Mucosa of descending colon (tissue), 3 donors: ENCODE data around the gene KCNH5. TPM values are rescaled to one million over a fixed set of nuclear protein-coding genes. Genes with fewer than 3 reads are reported as not detected.
"Not testable (repeated sequence)": the region's sequence is repeated elsewhere in the genome, so short reads cannot be mapped to it uniquely, and the experiment has no call there.

Experiments used
- ATAC-seq: fragments of 200-7000 bp; cut with Tn5 transposase; one replicate; pipeline ENCODE4 v1.9.1; 2020; ENCODE audit warnings: mild to moderate bottlenecking, moderate library complexity
- DNase-seq, 3 donors: peaks; one replicate each; pipeline ENCODE4 v3.0.0-alpha.2; 2020
- H3K36me3 ChIP-seq: fragments of 200-600 bp; one replicate; pipeline ENCODE4 v1.8.0; 2021; ENCODE audit warnings: low read depth, mild to moderate bottlenecking
- H3K4me1 ChIP-seq: fragments of 200-600 bp; one replicate; pipeline ENCODE4 v1.8.0; 2021; ENCODE audit warnings: low read depth, mild to moderate bottlenecking
- H3K4me3 ChIP-seq: fragments of 200-600 bp; one replicate; pipeline ENCODE4 v1.8.0; 2021; ENCODE audit warnings: mild to moderate bottlenecking
- H3K9me3 ChIP-seq: fragments of 200-600 bp; one replicate; pipeline ENCODE4 v1.8.0; 2021; ENCODE audit warnings: mild to moderate bottlenecking
- intact Hi-C, 2 donors: fragments of 100-400 bp; cut with DNase I in 1 of 2; cut with micrococcal nuclease in 1 of 2; formaldehyde crosslinking; loops; one replicate each; pipeline versions ENCODE4 v1.11.0 to v1.11.1; 2022; cut with DNase I, micrococcal nuclease
- total RNA-seq, 3 donors: library from RNA; stranded (reverse); fragmentation: NEBNext Ultra II Directional in 2 of 3; extraction: Animal tissue kit (Norgen Biotek cat#: 25700) in 2 of 3; gene quantifications; one replicate each; pipeline versions ENCODE4 v1.2.1 to v1.2.4, GENCODE V29; 2021 to 2023
- TF ChIP-seq, protein P1 (sequence below): fragments of 200-600 bp; IDR thresholded peaks from one replicate; pipeline ENCODE4 v1.8.0; 2022; ENCODE audit warnings: antibody characterized with exemption, mild to moderate bottlenecking
- donor health status: DM: no; HTN: no; CAD: no; lungs with moderate emphysema.
- donor health status: DM: no; HTN: no; CAD: no.
- donor health status: DM: no; HTN: yes; CAD: no.

KCNH5 gene
- total RNA-seq, 3 donors from 2014 or later = 0.28 TPM; not detected in 2

DNA sequence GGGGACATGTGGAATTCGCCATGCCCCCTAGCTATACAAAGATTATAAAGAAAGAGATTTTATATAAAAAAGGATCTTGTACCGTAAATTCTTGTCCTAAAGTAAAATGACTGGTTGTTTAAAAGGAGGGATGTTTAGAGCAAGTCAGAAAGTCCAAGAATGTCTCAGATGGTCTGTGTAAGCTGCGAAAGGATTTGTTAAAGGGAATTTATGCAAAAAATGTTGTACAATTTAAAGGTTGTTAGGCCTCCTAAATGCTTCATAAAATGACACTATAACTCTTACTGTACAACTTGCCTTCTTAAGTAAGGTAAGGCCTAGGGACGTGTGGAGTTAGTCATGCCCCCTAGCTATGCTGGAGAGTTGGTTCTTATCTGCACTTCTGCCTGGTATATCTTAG, 237.6 kb downstream of the KCNH5 start:
- DNase-seq (no peak), ATAC-seq (no peak)
- Histone ChIP-seq H3K4me3 (no peak overlapping the region), H3K9me3 (peaks cover 27% of the 10 kb centered on the region), H3K36me3 (no peaks in the 10 kb centered on the region), H3K4me1 (no peaks in the 10 kb centered on the region)
- TF ChIP-seq, protein P1, sequence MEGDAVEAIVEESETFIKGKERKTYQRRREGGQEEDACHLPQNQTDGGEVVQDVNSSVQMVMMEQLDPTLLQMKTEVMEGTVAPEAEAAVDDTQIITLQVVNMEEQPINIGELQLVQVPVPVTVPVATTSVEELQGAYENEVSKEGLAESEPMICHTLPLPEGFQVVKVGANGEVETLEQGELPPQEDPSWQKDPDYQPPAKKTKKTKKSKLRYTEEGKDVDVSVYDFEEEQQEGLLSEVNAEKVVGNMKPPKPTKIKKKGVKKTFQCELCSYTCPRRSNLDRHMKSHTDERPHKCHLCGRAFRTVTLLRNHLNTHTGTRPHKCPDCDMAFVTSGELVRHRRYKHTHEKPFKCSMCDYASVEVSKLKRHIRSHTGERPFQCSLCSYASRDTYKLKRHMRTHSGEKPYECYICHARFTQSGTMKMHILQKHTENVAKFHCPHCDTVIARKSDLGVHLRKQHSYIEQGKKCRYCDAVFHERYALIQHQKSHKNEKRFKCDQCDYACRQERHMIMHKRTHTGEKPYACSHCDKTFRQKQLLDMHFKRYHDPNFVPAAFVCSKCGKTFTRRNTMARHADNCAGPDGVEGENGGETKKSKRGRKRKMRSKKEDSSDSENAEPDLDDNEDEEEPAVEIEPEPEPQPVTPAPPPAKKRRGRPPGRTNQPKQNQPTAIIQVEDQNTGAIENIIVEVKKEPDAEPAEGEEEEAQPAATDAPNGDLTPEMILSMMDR = no peak
- intact Hi-C loops = no loop called here

DNA sequence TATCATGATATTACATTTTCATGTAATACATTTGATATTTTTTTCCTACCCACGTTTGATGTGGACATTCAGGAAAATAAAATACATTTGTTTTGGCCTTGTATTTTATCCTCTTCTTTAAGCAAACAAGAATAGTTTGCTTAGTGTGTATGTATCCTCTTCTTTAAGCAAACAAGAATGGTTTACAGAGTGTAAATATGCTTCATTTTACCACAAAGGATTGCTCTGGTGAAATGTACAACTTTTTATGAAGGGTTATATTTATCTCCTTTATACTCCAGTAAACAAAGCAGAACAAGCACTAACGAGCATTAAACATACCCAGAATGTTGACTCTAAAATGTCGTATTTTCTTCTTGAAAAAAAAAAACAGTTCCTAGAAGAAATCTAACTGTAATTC, 244.7 kb downstream of the KCNH5 start:
- TF ChIP-seq, protein P1 = no peak
- Histone ChIP-seq H3K4me1 (no peaks in the 10 kb centered on the region), H3K4me3 (no peak overlapping the region), H3K36me3 (no peaks in the 10 kb centered on the region), H3K9me3 (peaks cover 14% of the 10 kb centered on the region)
- DNase-seq (no peak), ATAC-seq (no peak)
- intact Hi-C loops = no loop called here

DNA sequence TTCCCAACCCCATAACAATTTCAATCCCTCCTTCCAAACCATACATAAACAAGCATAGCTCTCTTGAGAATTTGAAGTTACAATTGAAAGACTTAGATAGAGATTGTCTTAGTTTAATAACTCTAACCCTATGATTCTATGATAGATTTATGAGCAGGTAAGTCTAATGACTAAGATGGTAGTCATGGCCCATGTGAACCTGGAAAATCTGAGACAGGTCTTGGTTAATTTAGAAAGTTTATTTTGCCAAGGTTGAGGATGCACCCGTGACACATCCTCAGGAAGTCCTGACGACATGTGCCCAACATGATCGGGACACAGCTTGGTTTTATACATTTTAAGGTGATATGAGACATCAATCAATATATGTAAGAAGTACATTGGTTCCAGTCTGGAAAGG, 248.8 kb downstream of the KCNH5 start:
- DNase-seq (no peak), ATAC-seq (no peak)
- Histone ChIP-seq H3K4me1 (no peaks in the 10 kb centered on the region), H3K4me3 (no peak overlapping the region), H3K9me3 (peaks cover 9% of the 10 kb centered on the region), H3K36me3 (no peaks in the 10 kb centered on the region)
- TF ChIP-seq, protein P1 = no peak
- intact Hi-C loops = no loop called here

DNA sequence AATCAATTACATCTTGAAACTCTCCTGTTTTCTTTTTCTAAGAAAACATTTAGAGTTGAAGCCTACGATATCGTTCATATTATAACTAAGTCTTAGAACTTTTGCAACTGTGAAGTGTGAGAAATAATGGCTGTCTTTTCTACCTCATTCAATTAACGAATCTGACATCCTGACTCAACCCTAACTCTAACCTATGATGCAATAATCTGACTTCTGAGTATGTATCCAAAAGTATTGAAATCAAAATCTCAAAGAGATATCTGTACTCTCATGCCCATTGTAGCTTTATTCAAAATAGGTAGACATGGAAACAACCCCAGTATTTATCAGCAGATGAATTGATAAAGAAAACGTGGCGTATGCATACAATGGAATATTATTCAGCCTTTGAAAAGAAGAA, 252.7 kb downstream of the KCNH5 start:
- no peak for DNase-seq
- no peaks in the 10 kb centered on the region for H3K4me1 ChIP-seq
- ATAC-seq = no peak

DNA sequence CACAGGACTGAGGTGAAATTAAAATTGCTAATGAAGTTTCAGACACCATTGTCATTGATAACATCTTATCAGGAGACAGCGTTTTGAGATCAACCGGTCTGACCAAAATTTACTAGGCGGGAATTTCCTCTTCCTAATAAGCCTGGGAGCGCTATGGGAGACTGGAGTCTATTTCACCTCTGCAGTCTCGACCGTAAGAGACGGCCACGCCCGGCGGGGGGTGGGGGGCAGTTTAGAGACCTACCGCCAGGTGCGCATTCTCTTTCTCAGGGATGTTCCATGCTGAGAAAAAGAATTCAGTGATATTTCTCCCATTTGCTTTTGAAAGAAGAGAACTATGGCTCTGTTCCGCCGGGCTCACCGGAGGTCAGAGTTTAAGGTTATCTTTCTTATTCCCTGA, 263.9 kb downstream of the KCNH5 start:
- H3K36me3 ChIP-seq, DNase-seq, intact Hi-C loops, H3K4me1 ChIP-seq, ATAC-seq, H3K4me3 ChIP-seq: not testable (repeated sequence)
- H3K9me3 ChIP-seq = peaks cover 28% of the 10 kb centered on the region

More for the DNA sequence above, 252.7 kb downstream of the KCNH5 start:
- Histone ChIP-seq H3K36me3 (no peaks in the 10 kb centered on the region), H3K9me3 (peaks cover 31% of the 10 kb centered on the region), H3K4me3 (no peak overlapping the region)
- intact Hi-C loops = no loop called here
- TF ChIP-seq, protein P1 = no peak

DNA sequence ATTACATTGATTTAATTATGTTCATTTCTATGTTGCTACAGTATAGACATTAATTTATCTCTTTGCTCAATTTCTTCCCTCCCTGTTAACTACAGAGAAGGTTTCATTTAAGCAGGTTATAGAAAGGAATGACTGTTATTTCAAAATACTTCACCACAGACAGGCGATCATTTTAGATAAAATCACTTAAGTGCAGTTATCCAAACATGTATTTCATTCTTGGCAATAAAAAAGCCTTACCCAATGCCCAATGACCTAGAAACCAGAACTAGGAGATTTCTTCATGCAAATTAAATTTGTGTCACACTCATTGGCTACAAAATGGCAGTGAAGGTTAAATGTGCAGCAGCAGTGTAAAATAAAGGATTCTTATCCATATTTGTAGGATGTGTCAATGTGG, 266.4 kb downstream of the KCNH5 start:
- Histone ChIP-seq H3K36me3 (no peaks in the 10 kb centered on the region), H3K4me1 (no peaks in the 10 kb centered on the region), H3K9me3 (peaks cover 35% of the 10 kb centered on the region), H3K4me3 (no peak overlapping the region)
- DNase-seq (no peak), ATAC-seq (no peak)
- intact Hi-C loops = no loop called here
- TF ChIP-seq, protein P1 = no peak
